OCI-LY3 (cell line): Measurements from ENCODE around the gene EPS15.

ENCODE experiments used
- CTCF ChIP-seq: fragments of 200-600, 300-600 bp; sonication (generic); IDR thresholded peaks from 2 replicates; pipeline ENCODE4 v1.5.1; 2014; ENCODE audit warnings: antibody characterized with exemption, low read length, low read depth
- EZH2phosphoT487 ChIP-seq: fragments of 200-600 bp; shearing (Covaris generic); IDR thresholded peaks from 2 replicates; pipeline ENCODE4 v1.6.1; 2018; ENCODE audit warnings: antibody characterized with exemption, mixed run types, low read depth

- TF ChIP-seq CTCF (no peak), EZH2phosphoT487 (no peak)
Measured at GRCh38 chr1:51432146-51432545, 86.9 kb downstream of the EPS15 start.
